Measurements from ENCODE around the gene NECTIN4. TPM values are rescaled to one million over a fixed set of nuclear protein-coding genes. Genes with fewer than 3 reads are reported as not detected.

The NECTIN4 gene
- total and polyA plus RNA-seq, 2 experiments from 2014 or later = 0.16 TPM; not detected in 1

GRCh38 chr1:161054805-161055204, 34.6 kb downstream of the NECTIN4 start:
- no peaks in the 10 kb centered on the region for H3F3A ChIP-seq (replicated peaks; ENCODE audit: low read depth)
- H3K27ac Mint-ChIP-seq = no peak overlapping the region
- H3K9me2 ChIP-seq (ENCODE audit: insufficient read depth) = no peaks in the 10 kb centered on the region; the same call in 1 of the 2 replicates
- no peak overlapping the region for H3K4me3 Mint-ChIP-seq
- no peaks in the 10 kb centered on the region for H3K79me2 ChIP-seq (replicated peaks; ENCODE audit: insufficient read depth)
- peak; percentile 26; the same call in 1 of the 3 replicates for ATAC-seq
- no peaks in the 10 kb centered on the region for H3K4me1 ChIP-seq (ENCODE audit: insufficient read depth)
- no peak overlapping the region for H3K27ac ChIP-seq (ENCODE audit: low read depth)
- no peaks in the 10 kb centered on the region for H3K27me3 ChIP-seq (ENCODE audit: insufficient read depth)
- H3K4me1 Mint-ChIP-seq = no peaks in the 10 kb centered on the region
- no peak overlapping the region for H3K4me2 ChIP-seq
- no peak overlapping the region for H2AFZ ChIP-seq
- H3K36me3 ChIP-seq (ENCODE audit: insufficient read depth) = no peaks in the 10 kb centered on the region
- peaks cover 15% of the 10 kb centered on the region for H3K27me3 Mint-ChIP-seq (ENCODE audit: insufficient read depth, low read depth, poor library complexity)
- no peak overlapping the region for H3K4me3 ChIP-seq
- no peaks in the 10 kb centered on the region for H3K36me3 Mint-ChIP-seq (ENCODE audit: low read depth)
- 0 out of 3 replicates have a peak, but pooled peaks cover 2% of the 10 kb centered on the region for H3K9me3 Mint-ChIP-seq
- TF ChIP-seq CREB1 (CRISPR knock-in tag; IDR thresholded peaks at IDR 0.05; ENCODE audit: low read depth) (no peak), NANOG (IDR thresholded peaks at IDR 0.05; ENCODE audit: borderline replicate concordance) (no peak), JUNB (IDR thresholded peaks at IDR 0.05; ENCODE audit: unreplicated experiment) (no peak), ZNF331 (CRISPR knock-in tag; IDR thresholded peaks at IDR 0.05; ENCODE audit: low read depth) (no peak), ZNF114 (CRISPR knock-in tag; IDR thresholded peaks at IDR 0.05) (no peak), CTCF (conservative IDR thresholded peaks at IDR 0.05; ENCODE audit: low read depth in 2 of 2) (peak; percentile 16 to 33; a peak in 2 of 4 replicates)
- no peak for DNase-seq (ENCODE audit: low spot score)
- H4K20me1 ChIP-seq (replicated peaks; ENCODE audit: insufficient read depth) = no peaks in the 10 kb centered on the region

- no peak for DNase-seq (ENCODE audit: low spot score)
- Mint-ChIP-seq H3K9me3 (peaks cover 8% of the 10 kb centered on the region; the same call in 1 of the 3 replicates), H3K36me3 (ENCODE audit: low read depth) (no peaks in the 10 kb centered on the region), H3K4me1 (no peaks in the 10 kb centered on the region), H3K27me3 (ENCODE audit: insufficient read depth, low read depth, poor library complexity) (peaks cover 18% of the 10 kb centered on the region), H3K4me3 (no peak overlapping the region), H3K27ac (no peak overlapping the region)
- Histone ChIP-seq H3K79me2 (replicated peaks; ENCODE audit: insufficient read depth) (no peaks in the 10 kb centered on the region), H3K36me3 (ENCODE audit: insufficient read depth) (no peaks in the 10 kb centered on the region), H3K4me2 (no peak overlapping the region), H3K4me1 (ENCODE audit: insufficient read depth) (no peaks in the 10 kb centered on the region), H4K20me1 (replicated peaks; ENCODE audit: insufficient read depth) (no peaks in the 10 kb centered on the region), H3K4me3 (no peak overlapping the region), H3F3A (replicated peaks; ENCODE audit: low read depth) (no peaks in the 10 kb centered on the region), H3K9me2 (ENCODE audit: insufficient read depth) (no peaks in the 10 kb centered on the region; the same call in 1 of the 2 replicates), H3K27ac (ENCODE audit: low read depth) (no peak overlapping the region), H3K27me3 (ENCODE audit: insufficient read depth) (no peaks in the 10 kb centered on the region), H2AFZ (no peak overlapping the region)
- TF ChIP-seq POLR2AphosphoS5 (IDR thresholded peaks at IDR 0.05; ENCODE audit: low read depth) (no peak), EZH2 (IDR thresholded peaks at IDR 0.05; ENCODE audit: low read depth, unreplicated experiment) (no peak), EZH2phosphoT487 (IDR thresholded peaks at IDR 0.05; ENCODE audit: unreplicated experiment) (no peak), ETS1 (IDR thresholded peaks at IDR 0.05) (no peak), CREB1 (CRISPR knock-in tag; IDR thresholded peaks at IDR 0.05; ENCODE audit: low read depth) (no peak), NANOG (IDR thresholded peaks at IDR 0.05; ENCODE audit: borderline replicate concordance) (no peak), JUNB (IDR thresholded peaks at IDR 0.05; ENCODE audit: unreplicated experiment) (no peak)
- TF ChIP-seq, protein P1, sequence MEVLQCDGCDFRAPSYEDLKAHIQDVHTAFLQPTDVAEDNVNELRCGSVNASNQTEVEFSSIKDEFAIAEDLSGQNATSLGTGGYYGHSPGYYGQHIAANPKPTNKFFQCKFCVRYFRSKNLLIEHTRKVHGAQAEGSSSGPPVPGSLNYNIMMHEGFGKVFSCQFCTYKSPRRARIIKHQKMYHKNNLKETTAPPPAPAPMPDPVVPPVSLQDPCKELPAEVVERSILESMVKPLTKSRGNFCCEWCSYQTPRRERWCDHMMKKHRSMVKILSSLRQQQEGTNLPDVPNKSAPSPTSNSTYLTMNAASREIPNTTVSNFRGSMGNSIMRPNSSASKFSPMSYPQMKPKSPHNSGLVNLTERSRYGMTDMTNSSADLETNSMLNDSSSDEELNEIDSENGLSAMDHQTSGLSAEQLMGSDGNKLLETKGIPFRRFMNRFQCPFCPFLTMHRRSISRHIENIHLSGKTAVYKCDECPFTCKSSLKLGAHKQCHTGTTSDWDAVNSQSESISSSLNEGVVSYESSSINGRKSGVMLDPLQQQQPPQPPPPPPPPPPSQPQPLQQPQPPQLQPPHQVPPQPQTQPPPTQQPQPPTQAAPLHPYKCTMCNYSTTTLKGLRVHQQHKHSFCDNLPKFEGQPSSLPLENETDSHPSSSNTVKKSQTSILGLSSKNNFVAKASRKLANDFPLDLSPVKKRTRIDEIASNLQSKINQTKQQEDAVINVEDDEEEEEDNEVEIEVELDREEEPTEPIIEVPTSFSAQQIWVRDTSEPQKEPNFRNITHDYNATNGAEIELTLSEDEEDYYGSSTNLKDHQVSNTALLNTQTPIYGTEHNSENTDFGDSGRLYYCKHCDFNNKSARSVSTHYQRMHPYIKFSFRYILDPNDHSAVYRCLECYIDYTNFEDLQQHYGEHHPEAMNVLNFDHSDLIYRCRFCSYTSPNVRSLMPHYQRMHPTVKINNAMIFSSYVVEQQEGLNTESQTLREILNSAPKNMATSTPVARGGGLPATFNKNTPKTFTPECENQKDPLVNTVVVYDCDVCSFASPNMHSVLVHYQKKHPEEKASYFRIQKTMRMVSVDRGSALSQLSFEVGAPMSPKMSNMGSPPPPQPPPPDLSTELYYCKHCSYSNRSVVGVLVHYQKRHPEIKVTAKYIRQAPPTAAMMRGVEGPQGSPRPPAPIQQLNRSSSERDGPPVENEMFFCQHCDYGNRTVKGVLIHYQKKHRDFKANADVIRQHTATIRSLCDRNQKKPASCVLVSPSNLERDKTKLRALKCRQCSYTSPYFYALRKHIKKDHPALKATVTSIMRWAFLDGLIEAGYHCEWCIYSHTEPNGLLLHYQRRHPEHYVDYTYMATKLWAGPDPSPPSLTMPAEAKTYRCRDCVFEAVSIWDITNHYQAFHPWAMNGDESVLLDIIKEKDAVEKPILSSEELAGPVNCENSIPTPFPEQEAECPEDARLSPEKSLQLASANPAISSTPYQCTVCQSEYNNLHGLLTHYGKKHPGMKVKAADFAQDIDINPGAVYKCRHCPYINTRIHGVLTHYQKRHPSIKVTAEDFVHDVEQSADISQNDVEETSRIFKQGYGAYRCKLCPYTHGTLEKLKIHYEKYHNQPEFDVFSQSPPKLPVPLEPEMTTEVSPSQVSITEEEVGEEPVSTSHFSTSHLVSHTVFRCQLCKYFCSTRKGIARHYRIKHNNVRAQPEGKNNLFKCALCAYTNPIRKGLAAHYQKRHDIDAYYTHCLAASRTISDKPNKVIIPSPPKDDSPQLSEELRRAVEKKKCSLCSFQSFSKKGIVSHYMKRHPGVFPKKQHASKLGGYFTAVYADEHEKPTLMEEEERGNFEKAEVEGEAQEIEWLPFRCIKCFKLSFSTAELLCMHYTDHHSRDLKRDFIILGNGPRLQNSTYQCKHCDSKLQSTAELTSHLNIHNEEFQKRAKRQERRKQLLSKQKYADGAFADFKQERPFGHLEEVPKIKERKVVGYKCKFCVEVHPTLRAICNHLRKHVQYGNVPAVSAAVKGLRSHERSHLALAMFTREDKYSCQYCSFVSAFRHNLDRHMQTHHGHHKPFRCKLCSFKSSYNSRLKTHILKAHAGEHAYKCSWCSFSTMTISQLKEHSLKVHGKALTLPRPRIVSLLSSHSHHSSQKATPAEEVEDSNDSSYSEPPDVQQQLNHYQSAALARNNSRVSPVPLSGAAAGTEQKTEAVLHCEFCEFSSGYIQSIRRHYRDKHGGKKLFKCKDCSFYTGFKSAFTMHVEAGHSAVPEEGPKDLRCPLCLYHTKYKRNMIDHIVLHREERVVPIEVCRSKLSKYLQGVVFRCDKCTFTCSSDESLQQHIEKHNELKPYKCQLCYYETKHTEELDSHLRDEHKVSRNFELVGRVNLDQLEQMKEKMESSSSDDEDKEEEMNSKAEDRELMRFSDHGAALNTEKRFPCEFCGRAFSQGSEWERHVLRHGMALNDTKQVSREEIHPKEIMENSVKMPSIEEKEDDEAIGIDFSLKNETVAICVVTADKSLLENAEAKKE (CRISPR knock-in tag; IDR thresholded peaks at IDR 0.05) = no peak
- ATAC-seq = peak; percentile 39
These were observed 35.1 kb downstream of the NECTIN4 start for GRCh38 chr1:161054232-161054631.

All from GM23338 (cell line).